Colon (tissue), 2 donors: ENCODE measurements around the gene IDS.
"Not testable (repeated sequence)": the region's sequence is repeated elsewhere in the genome, so short reads cannot be mapped to it uniquely, and the experiment has no call there.

ENCODE experiments used
- FAIRE-seq: peaks from 2 replicates; lab custom pipeline; 2012; peaks lifted over from hg19 to GRCh38; lab: Jason Lieb, UNC
- donor health status: control.
- donor health status: control.

IDS gene

GRCh38 chrX:149498767-149499166, 6.3 kb downstream of the IDS start:
- FAIRE-seq: no peak

GRCh38 chrX:149497626-149498025, 7.5 kb downstream of the IDS start:
- no peak for FAIRE-seq

GRCh38 chrX:149497054-149497453, 8.1 kb downstream of the IDS start:
- no peak for FAIRE-seq

- FAIRE-seq: no peak
Observed at GRCh38 chrX:149495573-149496071, 9.5 kb downstream of the IDS start.

- no peak for FAIRE-seq
Observed at GRCh38 chrX:149494844-149495565, 10.1 kb downstream of the IDS start.

- FAIRE-seq: no peak
Observed at GRCh38 chrX:149493567-149494562, 11.2 kb downstream of the IDS start.

- FAIRE-seq: no peak
Observed at GRCh38 chrX:149491812-149492211, 13.3 kb downstream of the IDS start.

- no peak for FAIRE-seq
Observed at GRCh38 chrX:149490100-149490499, 15.0 kb downstream of the IDS start.

GRCh38 chrX:149488411-149489052, 16.6 kb downstream of the IDS start:
- not testable (repeated sequence) for FAIRE-seq

- FAIRE-seq: not testable (repeated sequence)
Observed at GRCh38 chrX:149488008-149488407, 17.1 kb downstream of the IDS start.

GRCh38 chrX:149487292-149487691, 17.8 kb downstream of the IDS start:
- FAIRE-seq: no peak

GRCh38 chrX:149476513-149476912, 28.6 kb downstream of the IDS start:
- no peak for FAIRE-seq

- no peak for FAIRE-seq
Observed at GRCh38 chrX:149473966-149474365, 31.1 kb downstream of the IDS start.

- FAIRE-seq: no peak
Observed at GRCh38 chrX:149473092-149473491, 32.0 kb downstream of the IDS start.

GRCh38 chrX:149472625-149473024, 32.5 kb downstream of the IDS start:
- peak; percentile 31 for FAIRE-seq

- FAIRE-seq: no peak
Observed at GRCh38 chrX:149471397-149471796, 33.7 kb downstream of the IDS start.

GRCh38 chrX:149470955-149471354, 34.2 kb downstream of the IDS start:
- FAIRE-seq: no peak

GRCh38 chrX:149469406-149469805, 35.7 kb downstream of the IDS start:
- no peak for FAIRE-seq

- FAIRE-seq: no peak
Observed at GRCh38 chrX:149467920-149468319, 37.2 kb downstream of the IDS start.

- no peak for FAIRE-seq
Observed at GRCh38 chrX:149467461-149467860, 37.6 kb downstream of the IDS start.

- no peak for FAIRE-seq
Observed at GRCh38 chrX:149462849-149463248, 42.3 kb downstream of the IDS start.

- FAIRE-seq: no peak
Observed at GRCh38 chrX:149461746-149462145, 43.4 kb downstream of the IDS start.
